GM18499 (cell line): ENCODE results near the gene CDH23.

Source experiments
- ATAC-seq: cut with Tn5 transposase; IDR thresholded peaks from one replicate; pipeline ENCODE4 v1.9.1; 2021; ENCODE audit warnings: moderate number of reproducible peaks; ENCODE audit not compliant: insufficient read depth, unreplicated experiment

CDH23 gene

DNA sequence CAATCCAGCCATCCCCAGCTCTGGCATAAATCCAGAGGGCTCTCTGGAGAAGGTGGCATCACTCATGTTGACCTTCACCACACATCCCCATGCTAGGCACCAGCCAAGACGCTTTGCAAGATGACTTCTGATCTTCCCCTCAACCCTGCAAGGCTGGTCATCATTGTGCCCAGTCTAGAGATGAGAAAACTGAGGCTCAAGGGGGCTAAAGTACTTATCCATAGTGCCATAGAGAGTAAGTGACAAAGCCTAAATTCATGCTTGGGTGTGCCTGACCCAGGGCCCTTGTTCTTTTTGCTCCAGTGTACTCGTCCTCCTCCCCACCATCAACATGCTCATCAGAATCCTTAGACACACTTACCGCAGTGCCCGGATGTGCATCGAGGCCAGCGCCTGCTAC lies 324.6 kb downstream of the CDH23 start:
- no peak for ATAC-seq

GRCh38 chr10:71722849-71723248 lies 326.1 kb downstream of the CDH23 start:
- ATAC-seq, result no peak

DNA sequence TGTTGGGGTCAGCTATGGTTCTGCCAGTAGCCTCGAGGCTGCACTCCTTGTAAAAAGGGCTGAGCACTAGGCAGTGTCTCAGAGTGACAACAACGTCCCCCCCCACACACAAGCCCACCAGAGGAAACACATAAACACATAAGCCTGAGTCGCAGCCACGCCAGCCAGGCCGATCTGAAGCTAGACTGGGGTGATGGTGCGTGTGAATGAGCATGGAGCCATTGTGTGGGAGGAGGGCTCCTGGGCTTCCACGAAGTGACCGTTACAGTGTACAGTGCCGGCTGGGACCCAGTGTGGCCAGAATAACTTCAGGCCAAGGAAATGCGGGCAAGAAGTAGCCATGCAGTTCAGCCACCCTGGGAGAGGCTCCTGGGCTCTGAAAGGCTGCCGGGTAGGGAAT lies 326.6 kb downstream of the CDH23 start:
- no peak for ATAC-seq

- no peak for ATAC-seq
Observed at GRCh38 chr10:71724539-71724938, 327.8 kb downstream of the CDH23 start.

GRCh38 chr10:71725249-71725648 lies 328.5 kb downstream of the CDH23 start:
- ATAC-seq, result no peak

GRCh38 chr10:71725998-71726579 lies 329.4 kb downstream of the CDH23 start:
- ATAC-seq, result no peak

GRCh38 chr10:71726580-71727104 lies 329.9 kb downstream of the CDH23 start:
- ATAC-seq, result no peak

- no peak for ATAC-seq
Observed at GRCh38 chr10:71727105-71727737, 330.5 kb downstream of the CDH23 start.

- no peak for ATAC-seq
Observed at GRCh38 chr10:71727738-71728737, 331.3 kb downstream of the CDH23 start.

DNA sequence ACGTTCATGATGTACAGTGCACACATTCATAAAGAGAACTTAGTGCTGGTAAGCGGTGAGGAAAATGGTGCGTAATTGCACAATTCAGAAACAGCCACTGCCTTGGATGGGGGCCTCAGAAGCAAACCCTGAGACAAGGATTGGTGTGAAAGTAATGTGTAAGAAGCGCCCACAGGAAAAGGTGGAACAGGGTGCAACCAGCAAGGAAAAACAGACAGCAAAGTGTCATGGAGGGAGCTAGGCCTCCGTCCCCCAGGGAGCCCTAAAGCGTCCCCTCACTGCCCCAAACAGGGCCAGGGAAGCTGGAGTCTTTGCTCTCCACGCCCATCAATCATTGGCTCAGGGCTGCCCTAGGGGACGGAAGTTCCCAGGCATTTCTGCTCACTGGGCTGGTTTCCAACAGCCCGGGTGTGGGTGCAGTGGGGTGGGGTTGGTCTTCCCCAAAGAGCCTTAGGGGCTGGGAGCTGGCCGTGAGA lies 332.5 kb downstream of the CDH23 start:
- no peak for ATAC-seq

GRCh38 chr10:71731791-71732190 lies 335.1 kb downstream of the CDH23 start:
- ATAC-seq, result no peak

GRCh38 chr10:71734797-71735196 lies 338.1 kb downstream of the CDH23 start:
- ATAC-seq, result no peak

DNA sequence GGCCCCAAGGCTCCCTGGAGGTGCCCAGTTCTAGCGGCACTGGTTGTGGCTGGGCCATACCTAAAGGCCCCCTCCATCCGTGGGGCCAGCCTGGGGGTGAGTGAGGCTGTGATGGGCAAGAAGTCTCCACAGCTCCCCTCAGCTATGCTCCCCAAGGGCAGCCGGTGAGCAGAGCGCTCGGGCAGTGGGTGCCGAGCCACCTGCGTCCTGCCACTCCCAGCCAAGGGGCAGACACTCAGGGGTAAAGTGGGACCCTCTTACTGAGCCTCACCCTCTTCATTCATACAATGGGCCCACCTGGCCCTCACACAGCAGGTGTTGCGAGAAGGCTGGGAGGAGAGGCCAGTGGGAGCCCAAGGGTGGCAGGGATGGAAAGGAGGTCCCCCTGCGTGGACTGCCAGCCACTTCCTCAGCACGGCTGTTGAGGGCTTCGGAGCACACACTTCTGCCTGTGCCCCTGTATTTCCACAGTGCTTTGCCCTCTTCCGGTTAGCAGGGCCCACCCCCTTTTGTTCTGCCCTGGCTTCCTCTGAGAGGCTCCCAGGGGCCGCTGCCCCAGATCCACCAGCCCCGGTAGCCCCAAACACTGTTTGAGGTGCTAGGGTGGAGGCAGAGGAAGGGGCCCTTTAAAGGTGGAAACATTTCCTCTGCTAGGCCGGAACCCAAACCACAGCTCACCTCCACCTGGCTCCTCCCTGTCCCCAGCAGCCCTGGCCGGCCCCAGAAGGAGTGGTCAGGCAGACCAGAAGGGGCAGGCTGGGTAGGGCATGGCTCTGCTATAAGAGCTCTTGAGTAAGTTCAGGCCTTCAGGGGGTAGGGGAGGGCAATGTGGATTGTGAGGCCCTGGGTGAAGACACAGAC lies 339.2 kb downstream of the CDH23 start:
- no peak for ATAC-seq

GRCh38 chr10:71736570-71736952 lies 339.8 kb downstream of the CDH23 start:
- no peak for ATAC-seq

GRCh38 chr10:71737001-71737833 lies 340.5 kb downstream of the CDH23 start:
- ATAC-seq, result no peak

- ATAC-seq, result no peak
Observed at GRCh38 chr10:71737834-71738197, 341.1 kb downstream of the CDH23 start.

GRCh38 chr10:71739358-71739900 lies 342.7 kb downstream of the CDH23 start:
- no peak for ATAC-seq

DNA sequence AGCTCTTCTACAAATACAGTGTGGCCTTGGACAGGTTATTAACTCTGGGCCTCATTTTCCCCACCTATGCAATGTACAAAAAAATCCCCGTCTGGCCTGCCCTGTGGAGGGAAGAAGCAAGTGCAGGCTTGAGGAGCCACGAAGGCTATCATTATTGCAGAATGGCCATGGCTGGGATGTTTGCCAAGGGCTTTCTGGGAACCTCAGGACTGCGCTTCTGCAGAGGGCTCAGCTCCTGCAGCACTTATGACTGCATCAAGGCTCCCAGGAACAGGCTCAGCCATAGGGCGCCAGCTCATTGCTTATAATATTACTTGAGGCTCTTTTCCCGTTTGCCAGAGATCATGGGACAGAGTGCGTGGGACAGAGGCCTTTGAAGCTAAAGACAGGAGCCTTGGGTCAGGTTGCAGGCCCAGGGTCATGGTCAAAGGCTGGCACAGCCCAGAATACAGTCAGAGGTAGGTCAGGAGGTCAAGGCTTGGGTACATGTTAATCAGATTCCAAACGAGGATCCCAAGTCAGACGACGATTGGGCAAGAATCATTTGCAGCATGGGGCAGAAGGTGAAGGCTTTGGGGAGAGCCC lies 343.4 kb downstream of the CDH23 start:
- ATAC-seq, result no peak
